HL-60 (cell line): Measurements from ENCODE around the gene OXTR.

Source experiments
- DNase-seq, 2 experiments: peaks; one replicate each; pipeline ENCODE4 v3.0.0-alpha.2; 2010 to 2020; ENCODE audit warnings: low read depth in 1 of 2, low spot score in 1 of 2
- H3K27ac ChIP-seq: fragments of 250-450 bp; sonication (Bioruptor Pico); replicated peaks from 2 replicates; pipeline ENCODE4 v1.5.1; 2020; ENCODE audit warnings: mild to moderate bottlenecking, moderate library complexity
- H3K27me3 ChIP-seq: fragments of 250-450 bp; sonication (Bioruptor Pico); 2 replicates; pipeline ENCODE4 v1.5.1; 2021; ENCODE audit warnings: mild to moderate bottlenecking, moderate library complexity; ENCODE audit not compliant: insufficient read depth, poor library complexity, severe bottlenecking
- H3K4me3 ChIP-seq: replicated peaks from 2 replicates; pipeline ENCODE4 v1.5.1; 2011; ENCODE audit warnings: mild to moderate bottlenecking, control low read depth, low read length; ENCODE audit not compliant: insufficient read depth
- GABPA ChIP-seq: IDR thresholded peaks from 2 replicates; pipeline ENCODE4 v1.6.1; 2012; ENCODE audit warnings: low read depth
- POLR2AphosphoS5 ChIP-seq: IDR thresholded peaks from 2 replicates; pipeline ENCODE4 v1.6.1; 2012; ENCODE audit warnings: low read depth
- SPI1 ChIP-seq: IDR thresholded peaks from 2 replicates; pipeline ENCODE4 v1.6.1; 2012; ENCODE audit warnings: low read depth, mild to moderate bottlenecking, borderline replicate concordance
- TF ChIP-seq, protein P1 (sequence below): IDR thresholded peaks from one replicate; pipeline ENCODE4 v1.5.1; 2011; ENCODE audit warnings: low read length, control low read depth, inconsistent platforms; ENCODE audit not compliant: insufficient read depth
- TF ChIP-seq, protein P2 (sequence below): IDR thresholded peaks from 2 replicates; pipeline ENCODE4 v1.6.1; 2012; ENCODE audit warnings: low read depth; ENCODE audit not compliant: insufficient replicate concordance

The OXTR gene

DNA sequence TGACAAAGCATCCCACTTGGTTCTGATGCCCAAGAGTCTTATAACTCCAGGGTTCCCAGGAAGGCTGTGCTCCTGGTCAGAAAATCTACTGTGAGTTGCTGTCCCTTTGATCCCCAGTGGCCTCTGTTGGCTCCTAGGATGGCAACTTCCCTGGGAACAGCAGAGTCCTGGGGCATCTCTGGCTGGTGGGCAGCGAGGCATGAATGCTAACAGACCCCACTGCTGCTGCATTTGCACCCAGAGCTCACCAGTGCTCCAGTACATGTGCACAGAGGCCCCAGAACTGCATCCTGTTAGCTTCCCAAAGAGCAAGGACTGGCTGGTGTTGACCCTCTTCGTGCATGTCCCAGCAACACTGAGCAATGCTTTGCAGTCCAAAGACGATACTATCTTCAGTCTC lies 20.1 kb downstream of the OXTR start:
- DNase-seq: no peak
- Histone ChIP-seq H3K27me3 (peaks cover 3% of the 10 kb centered on the region), H3K4me3 (no peak overlapping the region), H3K27ac (no peak overlapping the region)
- no peak for TF ChIP-seq POLR2AphosphoS5
- no peak for TF ChIP-seq SPI1
- no peak for TF ChIP-seq GABPA
- TF ChIP-seq, protein P1, sequence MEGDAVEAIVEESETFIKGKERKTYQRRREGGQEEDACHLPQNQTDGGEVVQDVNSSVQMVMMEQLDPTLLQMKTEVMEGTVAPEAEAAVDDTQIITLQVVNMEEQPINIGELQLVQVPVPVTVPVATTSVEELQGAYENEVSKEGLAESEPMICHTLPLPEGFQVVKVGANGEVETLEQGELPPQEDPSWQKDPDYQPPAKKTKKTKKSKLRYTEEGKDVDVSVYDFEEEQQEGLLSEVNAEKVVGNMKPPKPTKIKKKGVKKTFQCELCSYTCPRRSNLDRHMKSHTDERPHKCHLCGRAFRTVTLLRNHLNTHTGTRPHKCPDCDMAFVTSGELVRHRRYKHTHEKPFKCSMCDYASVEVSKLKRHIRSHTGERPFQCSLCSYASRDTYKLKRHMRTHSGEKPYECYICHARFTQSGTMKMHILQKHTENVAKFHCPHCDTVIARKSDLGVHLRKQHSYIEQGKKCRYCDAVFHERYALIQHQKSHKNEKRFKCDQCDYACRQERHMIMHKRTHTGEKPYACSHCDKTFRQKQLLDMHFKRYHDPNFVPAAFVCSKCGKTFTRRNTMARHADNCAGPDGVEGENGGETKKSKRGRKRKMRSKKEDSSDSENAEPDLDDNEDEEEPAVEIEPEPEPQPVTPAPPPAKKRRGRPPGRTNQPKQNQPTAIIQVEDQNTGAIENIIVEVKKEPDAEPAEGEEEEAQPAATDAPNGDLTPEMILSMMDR: no peak
- TF ChIP-seq, protein P2, sequence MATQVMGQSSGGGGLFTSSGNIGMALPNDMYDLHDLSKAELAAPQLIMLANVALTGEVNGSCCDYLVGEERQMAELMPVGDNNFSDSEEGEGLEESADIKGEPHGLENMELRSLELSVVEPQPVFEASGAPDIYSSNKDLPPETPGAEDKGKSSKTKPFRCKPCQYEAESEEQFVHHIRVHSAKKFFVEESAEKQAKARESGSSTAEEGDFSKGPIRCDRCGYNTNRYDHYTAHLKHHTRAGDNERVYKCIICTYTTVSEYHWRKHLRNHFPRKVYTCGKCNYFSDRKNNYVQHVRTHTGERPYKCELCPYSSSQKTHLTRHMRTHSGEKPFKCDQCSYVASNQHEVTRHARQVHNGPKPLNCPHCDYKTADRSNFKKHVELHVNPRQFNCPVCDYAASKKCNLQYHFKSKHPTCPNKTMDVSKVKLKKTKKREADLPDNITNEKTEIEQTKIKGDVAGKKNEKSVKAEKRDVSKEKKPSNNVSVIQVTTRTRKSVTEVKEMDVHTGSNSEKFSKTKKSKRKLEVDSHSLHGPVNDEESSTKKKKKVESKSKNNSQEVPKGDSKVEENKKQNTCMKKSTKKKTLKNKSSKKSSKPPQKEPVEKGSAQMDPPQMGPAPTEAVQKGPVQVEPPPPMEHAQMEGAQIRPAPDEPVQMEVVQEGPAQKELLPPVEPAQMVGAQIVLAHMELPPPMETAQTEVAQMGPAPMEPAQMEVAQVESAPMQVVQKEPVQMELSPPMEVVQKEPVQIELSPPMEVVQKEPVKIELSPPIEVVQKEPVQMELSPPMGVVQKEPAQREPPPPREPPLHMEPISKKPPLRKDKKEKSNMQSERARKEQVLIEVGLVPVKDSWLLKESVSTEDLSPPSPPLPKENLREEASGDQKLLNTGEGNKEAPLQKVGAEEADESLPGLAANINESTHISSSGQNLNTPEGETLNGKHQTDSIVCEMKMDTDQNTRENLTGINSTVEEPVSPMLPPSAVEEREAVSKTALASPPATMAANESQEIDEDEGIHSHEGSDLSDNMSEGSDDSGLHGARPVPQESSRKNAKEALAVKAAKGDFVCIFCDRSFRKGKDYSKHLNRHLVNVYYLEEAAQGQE: no peak

- Histone ChIP-seq H3K27me3 (peaks cover 3% of the 10 kb centered on the region), H3K27ac (no peak overlapping the region), H3K4me3 (no peak overlapping the region)
- no peak for TF ChIP-seq GABPA
- no peak for TF ChIP-seq POLR2AphosphoS5
- TF ChIP-seq, protein P2: no peak
- TF ChIP-seq, protein P1: no peak
- no peak for TF ChIP-seq SPI1
- DNase-seq: no peak
Measured at GRCh38 chr3:8746780-8747345, 22.6 kb downstream of the OXTR start.

GRCh38 chr3:8745619-8746370 lies 23.6 kb downstream of the OXTR start:
- H3K4me3 ChIP-seq: no peak overlapping the region
- H3K27me3 ChIP-seq: peaks cover 2% of the 10 kb centered on the region
- TF ChIP-seq POLR2AphosphoS5: no peak
- TF ChIP-seq, protein P2: no peak
- TF ChIP-seq GABPA: no peak
- no peak for TF ChIP-seq SPI1
- TF ChIP-seq, protein P1: no peak
- no peak overlapping the region for H3K27ac ChIP-seq
- no peak for DNase-seq
